Mesenchymal stem cell (in vitro differentiated cells and primary cell): Measurements from ENCODE around the gene KDELR1.

Experiments
- DNase-seq: peaks from one replicate; pipeline ENCODE4 v3.0.0-alpha.2; 2013
- H2AFZ ChIP-seq: one replicate; pipeline ENCODE4 v1.6.1; 2013; ENCODE audit warnings: low read depth, mild to moderate bottlenecking, control low read depth, inconsistent platforms, low read length, moderate library complexity
- H2AK5ac ChIP-seq: 2 replicates; pipeline ENCODE4 v1.6.1; 2013; ENCODE audit warnings: low read length, moderate library complexity, mild to moderate bottlenecking, inconsistent platforms; ENCODE audit not compliant: severe bottlenecking
- H2BK120ac ChIP-seq: one replicate; pipeline ENCODE4 v1.6.1; 2013; ENCODE audit warnings: low read depth, mild to moderate bottlenecking, inconsistent platforms, low read length, moderate library complexity
- H2BK12ac ChIP-seq, 2 experiments: one replicate each; pipeline ENCODE4 v1.6.1; 2013; ENCODE audit warnings: inconsistent platforms in 2 of 2, low read length in 2 of 2, mild to moderate bottlenecking in 2 of 2, moderate library complexity in 2 of 2, control low read depth in 1 of 2
- H2BK15ac ChIP-seq: one replicate; pipeline ENCODE4 v1.6.1; 2013; ENCODE audit warnings: mild to moderate bottlenecking, low read depth, inconsistent platforms; ENCODE audit not compliant: poor library complexity, severe bottlenecking
- H2BK5ac ChIP-seq: 2 replicates; pipeline ENCODE4 v1.6.1; 2013; ENCODE audit warnings: low read depth, mild to moderate bottlenecking, low read length, control low read depth, inconsistent platforms; ENCODE audit not compliant: poor library complexity, severe bottlenecking
- H3K14ac ChIP-seq, 2 experiments: one replicate each; pipeline ENCODE4 v1.6.1; 2013; ENCODE audit warnings: inconsistent platforms in 2 of 2, low read length in 2 of 2, control low read depth in 1 of 2, mild to moderate bottlenecking in 1 of 2, moderate library complexity in 1 of 2
- H3K18ac ChIP-seq, 2 experiments: one replicate each; pipeline ENCODE4 v1.6.1; 2013; ENCODE audit warnings: inconsistent platforms in 2 of 2, low read length in 2 of 2, control low read depth in 1 of 2, low read depth in 1 of 2, mild to moderate bottlenecking in 1 of 2
- H3K23ac ChIP-seq, 2 experiments: one replicate each; pipeline ENCODE4 v1.6.1; 2013; ENCODE audit warnings: inconsistent platforms in 2 of 2, low read length in 2 of 2, mild to moderate bottlenecking in 2 of 2, moderate library complexity in 2 of 2, control low read depth in 1 of 2
- H3K27ac ChIP-seq: 2 replicates; pipeline ENCODE4 v1.5.1; 2013; ENCODE audit warnings: mild to moderate bottlenecking, moderate library complexity, low read length, control low read depth, inconsistent platforms; ENCODE audit not compliant: poor library complexity, severe bottlenecking
- H3K27me3 ChIP-seq, 2 experiments: 2 replicates each; pipeline versions ENCODE4 v1.6.1 to v1.7.0; 2013; ENCODE audit warnings: low read length in 2 of 2, mild to moderate bottlenecking in 2 of 2, moderate library complexity in 2 of 2, control low read depth in 1 of 2, inconsistent platforms in 1 of 2; ENCODE audit not compliant: control insufficient read depth in 1 of 2, insufficient read depth in 1 of 2
- H3K36me3 ChIP-seq, 2 experiments: 2 replicates each; pipeline versions ENCODE4 v1.6.1 to v1.7.0; 2013; ENCODE audit warnings: low read length in 2 of 2, control low read depth in 1 of 2, inconsistent platforms in 1 of 2, low read depth in 1 of 2, mild to moderate bottlenecking in 1 of 2; ENCODE audit not compliant: insufficient read depth in 2 of 2, control insufficient read depth in 1 of 2
- H3K4ac ChIP-seq, 2 experiments: one replicate each; pipeline ENCODE4 v1.6.1; 2013; ENCODE audit warnings: inconsistent platforms in 2 of 2, low read length in 2 of 2, mild to moderate bottlenecking in 2 of 2, moderate library complexity in 2 of 2, control low read depth in 1 of 2, low read depth in 1 of 2
- H3K4me1 ChIP-seq: 2 replicates; pipeline ENCODE4 v1.6.1; 2013; ENCODE audit warnings: low read depth, low read length, control low read depth; ENCODE audit not compliant: control insufficient read depth, insufficient read depth
- H3K4me2 ChIP-seq: 2 replicates; pipeline ENCODE4 v1.6.1; 2013; ENCODE audit warnings: low read length, mild to moderate bottlenecking, inconsistent platforms; ENCODE audit not compliant: poor library complexity, severe bottlenecking
- H3K4me3 ChIP-seq, 2 experiments: 2 replicates each; pipeline versions ENCODE4 v1.5.1 to v1.7.0; 2013; ENCODE audit warnings: low read length in 2 of 2, mild to moderate bottlenecking in 2 of 2, control low read depth in 1 of 2, low read depth in 1 of 2; ENCODE audit not compliant: insufficient read depth in 1 of 2
- H3K79me1 ChIP-seq: replicated peaks from 2 replicates; pipeline ENCODE4 v1.6.1; 2013; ENCODE audit warnings: mild to moderate bottlenecking, control low read depth, low read length, inconsistent platforms; ENCODE audit not compliant: poor library complexity, severe bottlenecking
- H3K9ac ChIP-seq: 2 replicates; pipeline ENCODE4 v1.7.0; 2013; ENCODE audit warnings: mild to moderate bottlenecking, low read length, moderate library complexity
- H3K9me3 ChIP-seq: 2 replicates; pipeline ENCODE4 v1.7.0; 2013; ENCODE audit warnings: mild to moderate bottlenecking, low read length; ENCODE audit not compliant: control insufficient read depth
- H4K8ac ChIP-seq: one replicate; pipeline ENCODE4 v1.6.1; 2013; ENCODE audit warnings: inconsistent platforms, mild to moderate bottlenecking, low read length, moderate library complexity
- H4K91ac ChIP-seq: one replicate; pipeline ENCODE4 v1.6.1; 2013; ENCODE audit warnings: mild to moderate bottlenecking, low read length, inconsistent platforms
- WGBS: methylation state at CpG from one replicate; pipeline ENCODE4 v1.1.7; 2013; ENCODE audit warnings: mixed read lengths; 5-methylcytosine and 5-hydroxymethylcytosine counted together

The KDELR1 gene

DNA sequence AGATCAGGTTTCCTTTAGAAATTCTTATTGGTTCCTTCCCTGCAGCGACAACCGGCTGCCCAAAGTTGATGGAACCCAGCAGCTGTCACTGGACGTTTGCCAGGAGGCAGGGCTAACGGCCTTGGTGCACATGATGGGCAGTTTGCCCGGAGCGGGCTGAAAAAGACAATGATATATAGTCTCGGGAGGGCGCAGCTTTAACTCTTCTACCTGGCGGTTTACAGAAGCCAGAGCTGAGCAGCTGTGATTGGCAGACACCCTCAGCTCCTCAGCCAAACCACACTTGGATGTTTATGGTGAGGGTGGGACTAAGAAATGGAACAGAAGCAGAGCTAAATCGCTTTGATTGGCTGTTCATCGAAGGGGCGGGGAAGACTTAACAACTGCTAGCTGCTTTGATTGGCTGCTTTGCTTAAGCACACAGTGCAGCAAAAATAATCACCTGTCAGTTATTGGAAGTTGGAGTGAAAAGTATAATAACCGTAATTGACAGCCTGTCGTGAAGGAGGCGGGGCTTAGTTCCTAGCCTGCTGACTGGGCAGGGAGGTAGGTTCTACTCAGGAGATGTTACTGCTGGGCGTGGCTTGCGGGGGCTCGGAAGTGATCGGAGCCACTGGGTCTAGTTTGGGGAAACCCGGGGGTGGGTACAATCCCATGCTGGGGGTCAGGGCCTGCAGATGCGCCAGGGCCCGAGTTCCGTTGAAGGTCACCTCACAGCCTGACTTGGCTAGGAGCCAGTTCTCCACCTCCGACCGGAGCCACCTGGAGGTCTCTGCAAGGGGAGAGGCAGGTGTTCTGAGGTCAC, 58.5 kb downstream of the KDELR1 start:
- Histone ChIP-seq H3K27me3 (no peaks in the 10 kb centered on the region), H3K4me3 (peak overlapping the region in 1 of 2 experiments; percentile 54), H3K4me2 (peak overlapping the region; percentile 96), H2BK120ac (no peak overlapping the region), H4K8ac (no peak overlapping the region), H3K4ac (no peak overlapping the region), H4K91ac (no peak overlapping the region), H2BK15ac (no peak overlapping the region), H3K9ac (peak overlapping the region; percentile 54), H3K23ac (no peak overlapping the region), H3K14ac (no peak overlapping the region), H3K79me1 (peaks cover 9% of the 10 kb centered on the region), H3K9me3 (no peaks in the 10 kb centered on the region), H2BK12ac (peak overlapping the region in 1 of 2 experiments; percentile 3), H2AFZ (no peak overlapping the region), H3K36me3 (peaks cover 29 to 41% of the 10 kb centered on the region in 2 experiments), H3K18ac (peak overlapping the region in 1 of 2 experiments; percentile 16), H3K27ac (no peak overlapping the region), H3K4me1 (peaks cover 22% of the 10 kb centered on the region), H2BK5ac (no peak overlapping the region), H2AK5ac (no peak overlapping the region)
- peak; percentile 98 for DNase-seq
- 12% methylated on average over 23 of the region's 25 CpGs for WGBS
